ENCODE data around the gene EEFSEC.

Gene EEFSEC

DNA sequence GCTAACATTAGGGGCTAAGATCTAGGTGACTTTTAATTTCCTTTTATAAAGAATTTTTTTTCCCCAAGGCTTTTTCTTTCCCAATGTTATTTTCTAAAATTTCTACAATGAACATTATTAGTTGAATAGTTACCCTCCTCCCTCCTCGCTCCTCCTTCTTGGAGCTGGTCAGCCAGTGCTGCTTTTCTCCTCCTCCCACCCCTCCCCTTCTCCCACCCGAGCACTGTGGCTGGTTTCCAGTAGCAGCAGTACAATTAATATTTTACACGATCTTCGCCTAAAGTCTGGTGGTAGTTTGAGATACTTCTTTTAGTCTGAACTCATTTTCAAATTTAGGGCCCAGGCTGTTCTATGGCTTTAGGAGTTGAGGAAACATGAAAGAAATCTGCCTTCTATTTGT lies 41.6 kb downstream of the EEFSEC start:
- H3K9ac ChIP-seq (ENCODE audit: low read depth in 1 of 2, low read length in 2 of 2) = no peak overlapping the region

DNA sequence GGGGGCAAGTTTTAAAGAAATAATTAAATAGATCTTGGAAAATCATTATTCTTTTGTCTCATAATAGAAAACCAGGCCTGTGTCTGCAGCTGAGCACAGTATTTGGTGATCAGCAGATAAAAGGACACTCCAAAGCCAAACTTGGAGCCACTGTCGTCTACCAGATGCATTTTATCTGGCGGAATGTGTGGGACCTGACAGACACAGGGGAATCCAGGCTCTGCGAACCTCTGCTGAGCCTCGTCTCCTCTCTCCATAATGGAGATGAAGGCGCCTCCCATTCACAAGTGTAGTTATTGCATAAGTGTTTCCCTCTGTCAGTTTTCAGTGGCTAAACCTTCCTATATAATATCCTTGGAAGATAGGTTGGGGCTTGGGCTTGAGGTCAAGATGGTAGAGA lies 42.1 kb downstream of the EEFSEC start:
- H3K27ac ChIP-seq (ENCODE audit: low read depth, low read length) = no peak overlapping the region
- H3K4me3 ChIP-seq (ENCODE audit: low read depth in 1 of 2, low read length in 2 of 2) = no peak overlapping the region
- no peak overlapping the region for H3K9ac ChIP-seq (ENCODE audit: low read depth in 1 of 2, low read length in 2 of 2)
- no peaks in the 10 kb centered on the region for H3K9me3 ChIP-seq (ENCODE audit: control insufficient read depth in 1 of 2, low read length in 2 of 2)
- no peaks in the 10 kb centered on the region for H3K36me3 ChIP-seq (ENCODE audit: control insufficient read depth in 1 of 2, insufficient read depth in 2 of 2, low read length in 2 of 2)
- H3K27me3 ChIP-seq (ENCODE audit: control insufficient read depth in 1 of 2, insufficient read depth in 2 of 2, low read length in 2 of 2) = no peaks in the 10 kb centered on the region
- H3K4me1 ChIP-seq (ENCODE audit: control insufficient read depth in 1 of 2, insufficient read depth in 2 of 2, low read length in 2 of 2) = no peaks in the 10 kb centered on the region

More for the DNA sequence above, 41.6 kb downstream of the EEFSEC start:
- no peak overlapping the region for H3K4me3 ChIP-seq (ENCODE audit: low read depth in 1 of 2, low read length in 2 of 2)
- no peaks in the 10 kb centered on the region for H3K36me3 ChIP-seq (ENCODE audit: control insufficient read depth in 1 of 2, insufficient read depth in 2 of 2, low read length in 2 of 2)
- H3K9me3 ChIP-seq (ENCODE audit: control insufficient read depth in 1 of 2, low read length in 2 of 2) = no peaks in the 10 kb centered on the region
- no peaks in the 10 kb centered on the region for H3K4me1 ChIP-seq (ENCODE audit: control insufficient read depth in 1 of 2, insufficient read depth in 2 of 2, low read length in 2 of 2)
- H3K27me3 ChIP-seq (ENCODE audit: control insufficient read depth in 1 of 2, insufficient read depth in 2 of 2, low read length in 2 of 2) = no peaks in the 10 kb centered on the region
- no peak overlapping the region for H3K27ac ChIP-seq (ENCODE audit: low read depth, low read length)

DNA sequence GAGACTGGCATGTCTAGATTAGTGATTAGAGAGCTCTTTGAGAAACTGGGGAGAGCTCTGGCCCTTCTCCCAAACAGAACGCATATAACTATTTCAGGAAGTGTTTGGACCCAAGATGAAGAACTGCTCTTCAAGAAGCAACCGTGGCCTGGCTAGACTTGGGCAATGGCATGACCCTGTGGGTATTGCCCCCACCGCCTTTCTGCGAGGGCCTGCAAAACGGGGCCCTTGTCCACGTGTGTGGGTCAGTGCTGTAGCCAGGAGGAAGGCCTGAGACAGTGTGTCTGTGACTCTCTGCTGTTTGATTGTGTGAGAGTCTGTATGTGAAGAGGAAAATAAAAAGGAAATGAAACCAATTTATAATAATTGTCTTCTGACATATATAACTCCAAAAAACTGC lies 42.5 kb downstream of the EEFSEC start:
- Histone ChIP-seq H3K36me3 (ENCODE audit: control insufficient read depth in 1 of 2, insufficient read depth in 2 of 2, low read length in 2 of 2) (no peaks in the 10 kb centered on the region), H3K4me1 (ENCODE audit: control insufficient read depth in 1 of 2, insufficient read depth in 2 of 2, low read length in 2 of 2) (no peaks in the 10 kb centered on the region), H3K4me3 (ENCODE audit: low read depth in 1 of 2, low read length in 2 of 2) (no peak overlapping the region), H3K27ac (ENCODE audit: low read depth, low read length) (no peak overlapping the region), H3K27me3 (ENCODE audit: control insufficient read depth in 1 of 2, insufficient read depth in 2 of 2, low read length in 2 of 2) (no peaks in the 10 kb centered on the region), H3K9ac (ENCODE audit: low read depth in 1 of 2, low read length in 2 of 2) (no peak overlapping the region), H3K9me3 (ENCODE audit: control insufficient read depth in 1 of 2, low read length in 2 of 2) (no peaks in the 10 kb centered on the region)

DNA sequence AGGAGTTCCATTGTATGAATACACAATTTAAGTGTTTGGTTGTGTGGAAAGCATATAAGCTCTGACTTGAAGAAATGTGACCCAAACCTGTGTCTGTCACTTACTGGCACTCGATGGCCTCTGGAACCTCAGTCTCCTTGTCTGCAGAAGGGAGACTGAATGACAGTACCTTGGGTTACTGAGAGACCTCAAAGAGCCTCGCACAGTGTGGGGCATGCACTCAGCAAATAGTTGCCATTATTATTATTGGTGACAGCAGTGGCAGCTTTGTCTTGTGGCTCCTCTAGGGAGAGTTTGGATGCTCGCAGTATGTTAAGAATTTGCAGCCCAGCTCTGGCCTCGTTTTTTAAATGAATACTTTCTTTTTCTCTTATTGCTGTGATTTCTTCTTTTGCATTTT lies 43.4 kb downstream of the EEFSEC start:
- no peaks in the 10 kb centered on the region for H3K27me3 ChIP-seq (ENCODE audit: control insufficient read depth in 1 of 2, insufficient read depth in 2 of 2, low read length in 2 of 2)
- no peaks in the 10 kb centered on the region for H3K9me3 ChIP-seq (ENCODE audit: control insufficient read depth in 1 of 2, low read length in 2 of 2)
- no peak overlapping the region for H3K27ac ChIP-seq (ENCODE audit: low read depth, low read length)
- no peak overlapping the region for H3K9ac ChIP-seq (ENCODE audit: low read depth in 1 of 2, low read length in 2 of 2)
- H3K4me3 ChIP-seq (ENCODE audit: low read depth in 1 of 2, low read length in 2 of 2) = no peak overlapping the region
- H3K4me1 ChIP-seq (ENCODE audit: control insufficient read depth in 1 of 2, insufficient read depth in 2 of 2, low read length in 2 of 2) = no peaks in the 10 kb centered on the region
- no peaks in the 10 kb centered on the region for H3K36me3 ChIP-seq (ENCODE audit: control insufficient read depth in 1 of 2, insufficient read depth in 2 of 2, low read length in 2 of 2)

DNA sequence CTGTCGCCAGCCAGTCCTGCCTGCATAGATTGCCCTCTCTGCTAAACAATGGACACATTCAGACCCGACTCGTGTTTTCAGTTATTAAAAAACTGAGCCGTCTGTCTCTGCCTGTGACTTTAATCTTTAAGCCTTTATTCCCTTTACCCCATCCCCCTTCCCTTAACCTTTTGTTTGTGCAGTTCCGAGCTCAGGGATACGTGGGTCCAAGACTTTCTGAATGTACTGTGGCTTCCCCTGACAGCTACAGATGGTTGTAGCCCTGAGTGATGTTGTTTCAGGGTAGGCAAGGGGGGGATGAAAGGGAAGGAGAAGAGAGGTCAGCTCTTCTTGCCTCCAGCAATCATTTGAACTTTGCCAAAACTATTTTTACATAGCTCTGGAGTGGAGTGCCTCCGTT lies 44.6 kb downstream of the EEFSEC start:
- H3K9me3 ChIP-seq (ENCODE audit: control insufficient read depth in 1 of 2, low read length in 2 of 2) = no peaks in the 10 kb centered on the region
- no peak overlapping the region for H3K4me3 ChIP-seq (ENCODE audit: low read depth in 1 of 2, low read length in 2 of 2)
- no peak overlapping the region for H3K27ac ChIP-seq (ENCODE audit: low read depth, low read length)
- H3K9ac ChIP-seq (ENCODE audit: low read depth in 1 of 2, low read length in 2 of 2) = no peak overlapping the region
- H3K4me1 ChIP-seq (ENCODE audit: control insufficient read depth in 1 of 2, insufficient read depth in 2 of 2, low read length in 2 of 2) = no peaks in the 10 kb centered on the region
- H3K36me3 ChIP-seq (ENCODE audit: control insufficient read depth in 1 of 2, insufficient read depth in 2 of 2, low read length in 2 of 2) = no peaks in the 10 kb centered on the region
- H3K27me3 ChIP-seq (ENCODE audit: control insufficient read depth in 1 of 2, insufficient read depth in 2 of 2, low read length in 2 of 2) = no peaks in the 10 kb centered on the region

DNA sequence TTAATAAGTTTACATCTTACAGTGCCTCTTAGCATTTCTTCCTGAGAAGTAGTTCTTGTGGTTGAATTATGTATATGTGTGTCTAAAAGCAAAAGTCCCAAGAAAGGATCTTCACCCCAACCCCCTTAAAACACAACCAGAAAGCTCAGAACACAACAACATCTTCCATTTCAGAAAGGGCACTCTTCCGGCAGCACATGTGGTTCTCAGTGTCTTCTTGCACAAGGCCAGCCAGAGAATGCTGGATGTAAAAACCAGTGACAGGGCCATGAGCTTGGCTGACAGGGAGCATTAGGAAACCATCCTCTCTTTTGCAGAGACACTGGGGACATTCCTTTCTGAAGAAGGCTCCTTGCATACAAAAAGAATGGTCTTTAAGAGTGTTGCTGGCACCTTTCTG lies 45.0 kb downstream of the EEFSEC start:
- H3K9ac ChIP-seq (ENCODE audit: low read depth in 1 of 2, low read length in 2 of 2) = no peak overlapping the region
- H3K4me3 ChIP-seq (ENCODE audit: low read depth in 1 of 2, low read length in 2 of 2) = no peak overlapping the region
- H3K27ac ChIP-seq (ENCODE audit: low read depth, low read length) = no peak overlapping the region
- H3K27me3 ChIP-seq (ENCODE audit: control insufficient read depth in 1 of 2, insufficient read depth in 2 of 2, low read length in 2 of 2) = no peaks in the 10 kb centered on the region
- H3K4me1 ChIP-seq (ENCODE audit: control insufficient read depth in 1 of 2, insufficient read depth in 2 of 2, low read length in 2 of 2) = no peaks in the 10 kb centered on the region
- H3K9me3 ChIP-seq (ENCODE audit: control insufficient read depth in 1 of 2, low read length in 2 of 2) = no peaks in the 10 kb centered on the region
- H3K36me3 ChIP-seq (ENCODE audit: control insufficient read depth in 1 of 2, insufficient read depth in 2 of 2, low read length in 2 of 2) = no peaks in the 10 kb centered on the region

DNA sequence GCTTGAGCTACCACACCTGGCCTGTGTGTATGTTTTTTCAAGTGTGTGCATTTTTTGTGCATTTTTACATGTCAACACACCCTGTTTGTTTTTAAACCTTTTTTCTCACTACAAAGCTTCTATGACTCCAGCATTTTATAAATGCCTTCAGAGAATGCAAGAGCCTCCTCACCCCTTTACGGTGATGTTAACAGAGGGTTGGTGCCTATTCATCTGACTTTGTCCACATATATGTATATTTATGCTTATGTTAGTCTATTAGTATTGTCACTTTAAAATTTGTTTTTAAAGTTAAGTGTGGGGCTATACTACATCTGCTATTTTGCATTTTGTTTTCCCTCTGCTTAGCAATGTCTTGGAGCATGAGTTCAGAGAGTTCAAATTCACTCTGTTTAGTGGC lies 45.8 kb downstream of the EEFSEC start:
- H3K9me3 ChIP-seq (ENCODE audit: control insufficient read depth in 1 of 2, low read length in 2 of 2) = no peaks in the 10 kb centered on the region
- no peak overlapping the region for H3K27ac ChIP-seq (ENCODE audit: low read depth, low read length)
- no peaks in the 10 kb centered on the region for H3K27me3 ChIP-seq (ENCODE audit: control insufficient read depth in 1 of 2, insufficient read depth in 2 of 2, low read length in 2 of 2)
- H3K9ac ChIP-seq (ENCODE audit: low read depth in 1 of 2, low read length in 2 of 2) = no peak overlapping the region
- no peaks in the 10 kb centered on the region for H3K36me3 ChIP-seq (ENCODE audit: control insufficient read depth in 1 of 2, insufficient read depth in 2 of 2, low read length in 2 of 2)
- no peaks in the 10 kb centered on the region for H3K4me1 ChIP-seq (ENCODE audit: control insufficient read depth in 1 of 2, insufficient read depth in 2 of 2, low read length in 2 of 2)
- H3K4me3 ChIP-seq (ENCODE audit: low read depth in 1 of 2, low read length in 2 of 2) = no peak overlapping the region

DNA sequence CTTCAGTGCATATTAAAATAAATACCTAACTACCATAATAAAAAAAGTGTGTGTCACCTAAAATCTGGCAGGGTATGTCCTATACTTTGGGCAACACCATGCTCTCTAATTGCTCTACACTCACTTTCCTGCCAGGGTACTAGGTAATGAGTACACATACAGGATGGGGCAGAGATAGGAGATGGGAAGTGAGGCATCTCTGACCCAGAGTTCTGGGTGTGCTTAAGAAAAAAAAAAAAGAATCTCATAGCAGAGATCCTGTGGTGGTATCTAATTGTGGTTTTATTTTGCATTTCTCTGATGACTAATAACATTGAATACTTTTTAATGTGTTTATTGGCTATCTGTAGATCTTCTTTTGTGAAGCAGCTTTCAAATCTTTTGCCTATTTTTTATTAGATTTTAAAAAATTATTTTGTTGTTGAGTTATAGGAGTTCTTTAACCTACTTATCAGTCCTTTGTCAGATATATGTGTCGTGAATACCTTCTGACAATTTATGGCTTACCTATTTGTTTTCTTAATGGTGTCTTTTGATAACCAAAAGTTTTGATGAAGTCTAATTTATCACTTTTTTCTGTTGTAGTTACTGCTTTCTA lies 48.0 kb downstream of the EEFSEC start:
- no peaks in the 10 kb centered on the region for H3K9me3 ChIP-seq (ENCODE audit: control insufficient read depth in 1 of 2, low read length in 2 of 2)
- H3K4me3 ChIP-seq (ENCODE audit: low read depth in 1 of 2, low read length in 2 of 2) = no peak overlapping the region
- H3K27me3 ChIP-seq (ENCODE audit: control insufficient read depth in 1 of 2, insufficient read depth in 2 of 2, low read length in 2 of 2) = no peaks in the 10 kb centered on the region
- H3K9ac ChIP-seq (ENCODE audit: low read depth in 1 of 2, low read length in 2 of 2) = no peak overlapping the region
- no peak overlapping the region for H3K27ac ChIP-seq (ENCODE audit: low read depth, low read length)
- no peaks in the 10 kb centered on the region for H3K36me3 ChIP-seq (ENCODE audit: control insufficient read depth in 1 of 2, insufficient read depth in 2 of 2, low read length in 2 of 2)
- H3K4me1 ChIP-seq (ENCODE audit: control insufficient read depth in 1 of 2, insufficient read depth in 2 of 2, low read length in 2 of 2) = no peaks in the 10 kb centered on the region

DNA sequence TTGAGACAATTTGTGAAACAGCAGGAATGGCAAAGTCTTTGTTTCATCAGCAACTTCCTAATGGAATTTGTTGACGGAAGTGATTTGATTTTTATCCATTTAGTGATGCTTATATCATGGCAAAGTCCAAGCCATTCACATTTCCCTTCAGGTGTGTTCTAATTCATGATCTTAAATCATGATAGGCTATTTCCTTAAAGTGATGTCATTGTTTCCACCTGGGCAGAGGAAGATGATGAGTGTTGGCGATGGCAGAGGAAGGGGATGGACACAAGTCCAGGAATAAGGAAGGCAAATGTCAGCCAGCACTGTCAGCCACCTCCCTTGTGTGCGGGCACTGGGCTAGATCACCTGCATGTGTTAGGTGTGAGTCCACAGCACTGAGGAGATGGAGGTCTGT lies 49.9 kb downstream of the EEFSEC start:
- no peak overlapping the region for H3K27ac ChIP-seq (ENCODE audit: low read depth, low read length)
- H3K9me3 ChIP-seq (ENCODE audit: control insufficient read depth in 1 of 2, low read length in 2 of 2) = no peaks in the 10 kb centered on the region
- H3K27me3 ChIP-seq (ENCODE audit: control insufficient read depth in 1 of 2, insufficient read depth in 2 of 2, low read length in 2 of 2) = no peaks in the 10 kb centered on the region
- no peaks in the 10 kb centered on the region for H3K4me1 ChIP-seq (ENCODE audit: control insufficient read depth in 1 of 2, insufficient read depth in 2 of 2, low read length in 2 of 2)
- H3K4me3 ChIP-seq (ENCODE audit: low read depth in 1 of 2, low read length in 2 of 2) = no peak overlapping the region
- no peaks in the 10 kb centered on the region for H3K36me3 ChIP-seq (ENCODE audit: control insufficient read depth in 1 of 2, insufficient read depth in 2 of 2, low read length in 2 of 2)
- no peak overlapping the region for H3K9ac ChIP-seq (ENCODE audit: low read depth in 1 of 2, low read length in 2 of 2)

DNA sequence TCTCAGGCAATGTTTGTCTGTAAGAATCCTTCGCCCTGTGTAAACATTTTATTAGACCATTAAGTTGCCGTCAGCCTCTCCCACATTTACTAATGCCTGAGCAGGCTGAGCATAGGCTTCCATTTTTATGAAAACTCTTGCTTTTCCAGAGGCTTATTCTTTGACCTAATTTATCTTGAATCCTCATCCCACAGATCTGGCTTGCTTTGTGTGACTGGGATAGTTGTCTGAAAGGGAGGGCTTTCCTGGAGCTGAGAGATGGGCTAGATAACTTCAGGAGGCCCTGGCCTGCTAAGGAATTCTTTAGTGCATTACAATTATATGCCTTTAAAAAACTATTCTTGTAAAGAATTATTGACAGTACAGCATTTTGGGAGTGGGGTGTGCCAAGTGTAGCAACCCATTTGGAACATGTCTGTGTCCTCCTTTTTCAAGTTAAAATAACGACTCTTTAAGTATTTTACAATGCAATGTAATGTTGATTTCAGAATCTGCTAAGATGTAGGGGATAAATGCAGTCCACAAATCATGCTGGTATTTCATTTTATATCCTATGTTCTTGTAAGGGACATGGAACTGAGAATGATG lies 52.4 kb downstream of the EEFSEC start:
- Histone ChIP-seq H3K27ac (ENCODE audit: low read depth, low read length) (no peak overlapping the region), H3K27me3 (ENCODE audit: control insufficient read depth in 1 of 2, insufficient read depth in 2 of 2, low read length in 2 of 2) (no peaks in the 10 kb centered on the region), H3K9ac (ENCODE audit: low read depth in 1 of 2, low read length in 2 of 2) (no peak overlapping the region), H3K36me3 (ENCODE audit: control insufficient read depth in 1 of 2, insufficient read depth in 2 of 2, low read length in 2 of 2) (no peaks in the 10 kb centered on the region), H3K4me3 (ENCODE audit: low read depth in 1 of 2, low read length in 2 of 2) (no peak overlapping the region), H3K9me3 (ENCODE audit: control insufficient read depth in 1 of 2, low read length in 2 of 2) (no peaks in the 10 kb centered on the region), H3K4me1 (ENCODE audit: control insufficient read depth in 1 of 2, insufficient read depth in 2 of 2, low read length in 2 of 2) (no peaks in the 10 kb centered on the region)

DNA sequence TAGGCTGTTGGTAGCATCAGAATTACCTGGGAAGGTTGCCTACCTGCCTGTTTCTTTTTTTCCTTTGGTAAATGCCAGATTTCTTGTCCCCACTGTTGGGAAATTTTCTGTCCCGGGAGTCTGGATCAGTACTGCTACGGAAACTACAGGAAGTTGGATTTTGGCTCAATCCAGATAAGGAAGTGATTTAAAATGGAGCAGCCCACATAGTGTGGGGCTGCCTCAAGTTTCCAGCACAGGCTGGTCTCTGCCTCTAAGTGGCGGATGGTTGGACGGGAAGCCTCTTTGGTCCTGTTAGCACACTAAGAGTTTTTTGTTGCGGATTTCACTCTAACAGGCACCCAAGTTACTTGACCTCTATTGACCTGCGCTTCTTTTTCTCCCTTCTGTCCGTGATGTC lies 54.7 kb downstream of the EEFSEC start:
- no peaks in the 10 kb centered on the region for H3K9me3 ChIP-seq (ENCODE audit: control insufficient read depth in 1 of 2, low read length in 2 of 2)
- H3K36me3 ChIP-seq (ENCODE audit: control insufficient read depth in 1 of 2, insufficient read depth in 2 of 2, low read length in 2 of 2) = no peaks in the 10 kb centered on the region
- H3K4me1 ChIP-seq (ENCODE audit: control insufficient read depth in 1 of 2, insufficient read depth in 2 of 2, low read length in 2 of 2) = no peaks in the 10 kb centered on the region
- H3K4me3 ChIP-seq (ENCODE audit: low read depth in 1 of 2, low read length in 2 of 2) = no peak overlapping the region
- H3K27me3 ChIP-seq (ENCODE audit: control insufficient read depth in 1 of 2, insufficient read depth in 2 of 2, low read length in 2 of 2) = no peaks in the 10 kb centered on the region
- H3K27ac ChIP-seq (ENCODE audit: low read depth, low read length) = no peak overlapping the region
- H3K9ac ChIP-seq (ENCODE audit: low read depth in 1 of 2, low read length in 2 of 2) = no peak overlapping the region
